Hematopoietic multipotent progenitor cell treated with erythropoietin and hydrocortisone succinate and interleukin-3 and kit ligand, for 6 days (in vitro differentiated cells): ENCODE measurements around the gene LRP1.

ENCODE experiments used
- DNase-seq: peaks from one replicate; pipeline ENCODE4 v3.0.0-alpha.2; 2015

Gene LRP1

GRCh38 chr12:57094208-57095160 lies 33.8 kb upstream of the LRP1 start:
- DNase-seq: no peak

DNA sequence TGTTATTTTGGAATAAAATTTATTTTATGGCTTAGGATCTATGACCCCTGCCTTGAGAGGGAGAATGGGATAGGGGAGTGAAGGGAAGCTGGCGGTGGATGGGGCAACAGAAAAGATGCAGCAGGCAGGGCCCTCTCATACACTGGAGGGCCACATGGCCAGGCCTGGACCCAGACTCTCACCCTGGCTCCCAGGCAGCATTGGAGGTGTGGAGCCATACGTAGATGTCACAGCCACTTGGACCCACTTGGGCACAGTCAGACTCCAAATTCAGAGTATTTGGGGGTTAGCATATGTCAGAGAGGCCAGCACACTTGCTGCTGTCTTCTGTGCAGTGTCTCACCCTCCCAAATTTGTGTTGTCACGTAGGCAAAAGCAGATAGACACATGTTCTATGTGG lies 32.8 kb upstream of the LRP1 start:
- DNase-seq: no peak

- DNase-seq: no peak
Measured at GRCh38 chr12:57096099-57096572, 32.1 kb upstream of the LRP1 start.

DNA sequence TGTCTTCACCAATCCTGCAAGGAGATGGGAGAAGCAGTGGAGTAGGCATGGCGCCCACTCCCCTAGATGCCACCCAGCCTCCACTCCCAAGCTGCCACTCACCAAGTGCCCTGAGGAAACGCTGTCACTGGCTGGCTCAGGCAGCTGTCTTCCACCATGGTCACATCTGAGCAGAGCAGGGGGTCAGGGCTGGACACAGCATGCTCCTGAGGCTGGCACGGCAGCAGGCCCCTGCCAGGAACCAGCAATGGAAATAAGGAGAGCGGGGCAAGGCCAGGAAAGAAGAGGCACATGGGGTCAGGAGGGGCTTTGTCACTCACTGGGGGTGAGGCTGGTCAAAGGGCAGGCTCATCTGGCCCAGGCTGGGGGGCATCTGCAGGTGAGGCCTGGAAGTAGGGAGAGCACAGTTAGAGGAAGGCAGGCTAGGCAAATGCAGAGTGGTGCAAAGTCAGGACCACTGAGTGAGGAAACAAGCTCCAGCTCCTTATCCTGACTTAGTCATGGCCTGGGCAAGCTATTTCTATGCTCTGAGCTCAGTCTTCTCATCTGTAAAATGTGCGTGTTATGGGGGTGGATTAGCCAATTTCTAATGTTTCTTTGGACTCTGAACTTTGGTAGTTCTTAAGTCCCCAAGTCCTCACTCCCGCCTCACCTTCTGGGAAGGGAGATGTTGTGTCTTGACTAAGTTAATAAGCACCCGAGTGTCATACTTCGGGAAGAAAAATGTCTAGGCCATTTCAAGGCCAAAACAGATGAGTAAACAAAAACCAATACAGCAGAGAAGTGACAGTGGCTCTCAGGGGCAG lies 31.3 kb upstream of the LRP1 start:
- no peak for DNase-seq

- peak; percentile 73 for DNase-seq
Measured at GRCh38 chr12:57097554-57097835, 30.8 kb upstream of the LRP1 start.

DNA sequence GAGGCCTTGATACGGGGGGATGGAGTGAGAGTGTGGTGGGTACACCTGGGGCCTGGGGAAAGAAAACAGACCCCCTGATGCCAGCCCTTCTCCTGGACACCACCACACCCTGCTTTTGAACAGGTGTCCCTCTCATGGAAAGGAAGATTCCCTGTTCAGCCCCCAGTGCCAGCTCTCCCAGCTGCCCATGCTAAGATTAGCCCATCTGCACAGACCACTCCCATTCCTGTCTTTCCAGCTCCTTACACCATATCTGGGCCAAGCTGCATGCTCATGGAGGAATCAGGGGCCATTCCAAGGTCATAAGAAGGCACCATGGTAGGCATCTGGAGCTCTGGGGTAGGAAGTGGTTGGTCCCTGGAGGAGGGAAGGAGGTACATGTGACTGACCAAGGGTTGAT lies 29.7 kb upstream of the LRP1 start:
- DNase-seq: no peak

DNA sequence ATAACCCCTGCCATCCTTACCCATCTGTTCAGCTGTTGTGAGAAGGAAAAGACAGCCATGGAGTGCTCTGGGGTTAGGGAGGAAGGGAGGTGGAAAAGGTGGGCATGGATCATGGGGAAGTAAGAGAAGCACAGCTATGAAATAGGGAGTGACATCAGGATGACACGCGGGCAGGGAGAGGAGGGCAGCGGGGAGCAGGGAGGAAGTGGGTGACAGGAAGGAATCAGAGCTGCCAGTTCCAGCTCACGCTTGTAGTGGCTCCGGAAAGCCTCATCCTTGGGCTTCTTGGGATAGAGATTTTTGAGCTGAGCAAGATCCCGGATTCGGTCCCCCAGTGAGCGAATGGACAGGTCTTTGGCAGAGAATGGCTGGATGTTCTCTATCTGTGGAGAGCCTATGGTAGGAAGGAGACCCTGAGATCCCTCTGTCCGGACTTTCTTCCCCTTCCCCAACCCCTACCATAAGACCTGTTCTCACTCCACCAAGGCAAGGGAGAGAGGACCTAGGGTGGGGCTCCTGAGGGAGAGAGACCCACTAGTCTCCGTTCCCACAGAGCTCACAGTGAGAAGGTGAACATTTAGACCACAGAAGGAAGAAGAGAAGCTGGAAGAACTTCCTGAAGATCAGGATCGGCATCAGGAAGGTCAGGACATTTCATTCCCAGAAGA lies 29.1 kb upstream of the LRP1 start:
- no peak for DNase-seq

GRCh38 chr12:57099766-57100165 lies 28.5 kb upstream of the LRP1 start:
- no peak for DNase-seq

- DNase-seq: peak; percentile 70
Measured at GRCh38 chr12:57101892-57102695, 26.2 kb upstream of the LRP1 start.

GRCh38 chr12:57103856-57104255 lies 24.4 kb upstream of the LRP1 start:
- DNase-seq: no peak

GRCh38 chr12:57104292-57104910 lies 23.9 kb upstream of the LRP1 start:
- no peak for DNase-seq

DNA sequence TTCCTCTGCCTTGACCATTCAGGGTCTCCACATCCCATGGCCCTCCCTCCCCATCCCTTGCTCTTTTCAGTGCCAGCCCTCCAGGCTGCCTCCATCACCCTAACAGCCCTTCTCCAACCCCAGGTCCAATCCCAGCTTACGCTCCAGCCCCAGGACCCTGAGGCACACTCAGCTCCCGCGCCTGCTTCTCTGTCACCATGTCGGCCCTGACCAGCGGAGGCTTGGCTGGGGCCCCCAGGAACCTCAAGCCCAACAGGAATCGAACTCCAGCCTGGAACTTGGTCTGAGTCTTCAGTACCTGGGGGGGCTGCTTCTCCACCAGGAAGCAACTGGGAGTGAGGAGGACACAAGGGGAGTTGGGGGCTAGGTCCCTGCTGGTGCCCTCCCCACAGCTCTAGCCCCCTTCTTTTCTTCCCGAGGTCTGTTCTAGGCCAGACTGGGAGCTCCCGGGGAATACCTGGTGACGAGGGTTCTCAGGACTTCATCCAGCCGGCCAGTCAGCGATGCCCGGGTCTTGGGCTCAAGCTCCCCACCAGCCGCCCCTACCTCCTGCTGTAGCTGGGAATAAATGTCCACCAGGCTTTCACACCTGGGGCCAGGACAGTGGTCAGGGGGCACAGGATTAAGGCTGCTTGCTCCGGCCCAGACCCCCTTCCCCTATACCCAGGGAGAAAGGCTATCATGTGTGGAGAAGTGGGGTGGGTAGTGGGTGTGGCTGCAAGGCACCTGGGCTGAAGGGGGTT lies 23.1 kb upstream of the LRP1 start:
- DNase-seq: no peak

- no peak for DNase-seq
Measured at GRCh38 chr12:57106021-57106708, 22.1 kb upstream of the LRP1 start.

DNA sequence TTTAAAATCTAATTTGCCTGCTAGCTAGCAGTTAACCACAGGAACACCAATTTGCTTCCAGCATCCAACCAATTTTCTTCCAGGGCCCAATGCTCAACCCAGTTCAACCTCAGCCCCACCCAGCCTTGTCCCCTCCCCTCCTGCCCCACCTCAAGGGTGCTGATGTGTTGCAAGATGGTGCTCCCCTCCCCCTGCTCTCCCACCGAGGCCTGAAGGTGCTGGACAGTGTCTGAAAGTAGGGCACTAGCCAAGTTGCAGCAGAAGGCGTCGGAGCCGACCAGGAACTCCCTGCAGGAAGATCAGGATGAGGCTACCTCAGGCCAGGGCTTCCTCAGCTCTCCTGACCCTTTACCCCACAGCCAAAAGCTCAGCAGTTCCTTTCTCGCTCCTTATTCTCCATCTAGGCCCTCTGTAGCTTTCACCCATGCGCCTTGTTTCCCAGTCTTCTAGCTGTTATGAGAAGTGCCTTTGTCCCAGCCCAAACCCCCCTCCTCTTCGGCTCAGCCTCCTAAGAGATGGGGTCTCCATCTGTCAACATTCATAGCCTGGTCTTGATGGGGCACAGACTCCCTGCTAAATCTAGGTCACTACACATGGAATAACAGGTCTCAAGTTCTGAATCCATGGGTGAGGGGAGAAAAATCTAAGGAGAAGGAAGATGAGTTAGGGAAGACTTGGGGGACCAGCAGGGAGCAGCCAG lies 20.7 kb upstream of the LRP1 start:
- DNase-seq: no peak

DNA sequence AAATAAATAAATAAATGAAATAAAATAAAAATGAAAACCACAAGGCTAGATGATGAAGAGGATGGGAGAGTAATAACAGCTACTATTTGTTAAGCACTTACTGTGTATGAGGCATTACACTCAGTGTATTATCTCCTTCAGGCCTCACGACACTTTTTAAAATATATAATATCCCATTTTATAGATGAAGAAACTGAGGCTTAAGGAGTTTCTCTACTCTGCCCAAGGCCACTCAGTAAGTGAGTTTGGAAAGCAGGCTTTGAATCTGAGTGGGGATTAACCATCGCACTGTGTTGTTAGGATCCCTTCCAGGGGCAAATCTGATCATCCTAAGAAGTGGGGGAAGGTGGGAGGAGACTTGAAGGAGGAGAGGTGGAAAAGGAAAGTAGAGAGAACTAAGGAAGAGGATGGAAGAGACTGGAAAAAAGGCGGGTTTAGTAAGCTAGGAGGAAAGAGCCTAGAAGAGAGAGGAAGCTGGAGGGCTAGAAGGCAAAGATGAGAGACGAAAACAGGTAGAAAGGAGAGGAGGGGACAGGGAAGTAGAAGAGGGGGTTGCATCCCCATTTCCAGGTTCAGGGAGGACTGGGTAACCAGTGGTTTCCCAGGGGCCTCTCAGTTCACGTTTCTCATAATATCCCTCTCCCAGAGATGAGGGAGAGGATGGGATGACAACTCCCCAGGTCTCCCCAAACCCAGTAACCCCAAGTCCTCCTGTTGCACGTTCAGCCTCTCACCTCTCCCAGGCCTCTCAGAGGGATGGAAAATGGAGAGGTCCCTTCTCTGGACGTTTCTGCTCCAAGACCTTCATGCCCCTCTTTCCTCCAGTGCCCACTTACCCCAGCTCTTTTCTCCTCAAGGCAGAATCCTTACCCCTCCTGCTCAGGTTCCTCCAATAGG lies 18.8 kb upstream of the LRP1 start:
- DNase-seq: no peak

- peak; percentile 92 for DNase-seq
Measured at GRCh38 chr12:57110104-57111030, 17.9 kb upstream of the LRP1 start.

DNA sequence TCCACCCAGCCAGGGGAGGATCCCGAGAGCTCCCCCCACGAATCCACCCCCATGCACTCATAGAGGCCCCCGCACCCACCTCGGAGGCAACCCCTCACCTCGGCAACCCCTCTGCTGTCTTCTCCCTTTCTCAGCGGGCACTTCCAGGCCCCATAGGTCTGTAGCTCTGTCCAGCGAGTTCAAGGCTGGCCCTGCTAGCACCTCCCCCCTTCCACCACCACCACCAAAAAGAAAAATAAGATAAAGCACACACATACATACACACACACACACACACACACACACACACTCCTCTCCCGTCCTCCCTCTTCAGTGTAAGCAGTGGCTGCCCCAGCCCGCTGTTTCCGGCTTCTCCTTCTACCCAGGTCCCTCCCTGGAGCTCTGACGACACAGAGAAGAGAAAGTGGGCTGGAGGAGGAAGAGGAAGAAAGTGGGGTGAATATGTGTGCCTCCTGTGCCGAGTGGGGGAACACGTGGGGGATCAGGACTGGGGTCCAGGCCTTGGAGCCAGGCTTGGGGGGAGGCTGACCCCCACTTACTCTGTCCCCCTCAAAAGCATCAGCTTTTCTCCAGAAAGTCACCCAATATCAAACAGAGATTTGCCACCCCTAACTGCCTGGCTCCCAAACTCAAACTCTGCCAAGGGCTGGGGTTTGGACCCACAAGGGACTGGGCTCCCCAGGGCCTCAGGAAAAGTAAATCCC lies 17.1 kb upstream of the LRP1 start, which contains the start of gene STAT6:
STAT6 (minus strand) TSS at position 332 of the 704 bp plus-strand sequence. CDS start 3,084 bp downstream, outside the sequence.
- DNase-seq: peak; percentile 95
